ENCODE data around the gene ZNF268.
"Not testable (repeated sequence)": the region's sequence is repeated elsewhere in the genome, so short reads cannot be mapped to it uniquely, and the experiment has no call there.

Gene ZNF268

DNA sequence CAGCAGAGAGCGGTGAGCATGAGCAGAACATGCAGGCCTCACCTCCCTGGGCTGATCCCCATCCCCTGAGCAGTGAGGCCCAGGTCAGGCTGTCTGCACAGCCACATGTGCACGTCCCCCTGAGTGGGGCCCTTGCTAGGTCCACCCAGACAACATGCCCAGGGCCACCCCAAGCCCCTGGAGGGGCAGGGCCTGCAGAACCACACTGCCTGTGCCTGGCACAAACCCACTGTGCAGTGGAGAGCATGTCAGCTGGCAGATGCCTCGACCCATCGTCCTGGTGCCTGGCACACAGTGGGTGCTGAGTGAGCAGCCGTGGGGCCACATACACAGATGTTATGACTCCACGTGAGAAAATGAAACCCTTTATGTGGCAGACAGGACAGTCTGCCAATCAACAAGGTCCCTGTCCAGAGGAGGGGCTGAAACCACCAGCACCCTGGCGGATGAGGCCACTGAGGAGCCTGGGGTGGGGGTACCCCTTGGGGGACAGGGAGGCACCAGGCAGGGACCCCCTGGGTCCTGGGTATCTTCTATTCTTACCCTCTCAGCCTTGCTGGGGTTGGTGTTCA is 46.1 kb downstream of the ZNF268 start:
- no peak for FAIRE-seq
- DNase-seq (ENCODE audit: insufficient read length), result no peak
- TF ChIP-seq POLR2AphosphoS5 (IDR thresholded peaks at IDR 0.05; ENCODE audit: low read depth, low read length), result no peak
- no peak for TF ChIP-seq TAF1 (IDR thresholded peaks at IDR 0.05; ENCODE audit: borderline replicate concordance, low read depth, low read length)
- TF ChIP-seq POLR2A (IDR thresholded peaks at IDR 0.05; ENCODE audit: low read depth, low read length), result no peak

DNA sequence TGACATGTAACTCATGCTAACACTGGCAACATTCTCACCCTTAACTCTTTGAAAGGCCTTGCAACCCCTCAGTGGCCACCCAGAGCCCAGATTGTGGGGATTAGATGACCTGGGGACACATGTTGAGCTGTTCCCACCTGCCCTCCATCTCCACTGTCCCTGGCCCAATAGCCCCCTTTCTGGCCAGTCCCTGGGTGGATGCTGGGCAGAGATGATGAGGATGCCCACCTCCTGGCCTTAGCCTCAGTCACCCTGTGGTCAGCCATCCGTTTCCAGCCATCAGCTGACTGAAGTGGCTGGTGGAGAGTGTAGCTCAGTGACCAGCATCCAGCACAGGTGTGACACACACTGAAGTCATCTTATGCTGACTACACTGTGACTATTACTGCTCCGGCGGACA is 49.7 kb downstream of the ZNF268 start:
- FAIRE-seq (no peak), DNase-seq (ENCODE audit: insufficient read length) (no peak)
- no peak for TF ChIP-seq POLR2AphosphoS5 (IDR thresholded peaks at IDR 0.05; ENCODE audit: low read depth, low read length)
- no peak for TF ChIP-seq TAF1 (IDR thresholded peaks at IDR 0.05; ENCODE audit: borderline replicate concordance, low read depth, low read length)
- TF ChIP-seq POLR2A (IDR thresholded peaks at IDR 0.05; ENCODE audit: low read depth, low read length), result no peak

DNA sequence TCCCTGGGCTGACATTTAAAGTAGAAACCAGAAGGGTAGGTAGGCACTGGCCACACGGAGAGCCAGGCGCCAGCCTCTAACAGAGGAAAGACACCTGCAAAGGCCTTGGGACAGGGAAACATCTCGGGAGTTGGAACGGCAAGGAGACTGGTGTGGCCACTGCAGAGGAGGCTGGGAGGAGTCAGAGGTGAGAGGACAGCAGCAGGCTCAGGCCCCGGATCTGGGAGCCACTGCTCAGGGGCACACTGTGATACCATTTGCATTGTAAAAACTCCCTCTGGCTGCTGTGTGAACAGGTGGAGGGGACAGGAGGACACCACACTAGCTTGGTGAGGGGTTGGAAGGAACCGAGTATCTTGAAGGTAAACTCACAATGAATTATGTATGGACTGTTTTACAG is 51.7 kb downstream of the ZNF268 start:
- no peak for TF ChIP-seq POLR2A (IDR thresholded peaks at IDR 0.05; ENCODE audit: low read depth, low read length)
- no peak for TF ChIP-seq TAF1 (IDR thresholded peaks at IDR 0.05; ENCODE audit: borderline replicate concordance, low read depth, low read length)
- TF ChIP-seq POLR2AphosphoS5 (IDR thresholded peaks at IDR 0.05; ENCODE audit: low read depth, low read length), result no peak
- FAIRE-seq (no peak), DNase-seq (ENCODE audit: insufficient read length) (no peak)

DNA sequence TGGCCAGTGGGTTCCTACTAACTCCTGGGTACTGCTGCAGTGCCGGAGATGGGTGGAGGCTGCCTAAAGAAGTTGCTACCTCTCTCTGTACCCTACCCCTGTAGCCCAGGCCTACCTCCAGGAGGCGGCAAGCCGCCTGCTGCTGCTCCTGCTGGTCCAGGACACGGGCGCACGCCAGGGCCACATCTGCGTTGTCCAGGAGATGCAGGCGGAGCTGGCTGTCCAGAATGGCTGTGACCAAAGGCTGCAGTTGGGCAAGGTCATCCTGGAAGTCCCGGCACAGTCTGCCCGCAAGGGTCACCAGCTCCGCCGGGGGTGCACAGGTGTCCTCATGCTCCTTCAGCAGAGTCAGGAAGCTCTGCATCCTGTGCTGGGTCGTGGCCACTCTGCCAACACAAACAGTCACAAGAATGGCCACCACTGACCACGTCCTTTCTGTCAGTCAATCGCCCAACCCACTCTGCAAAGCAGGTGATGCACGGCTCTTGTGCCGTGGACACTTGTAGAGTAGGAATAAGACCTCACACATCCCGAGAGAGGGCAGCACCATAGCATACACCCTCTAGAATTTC is 52.8 kb downstream of the ZNF268 start:
- TF ChIP-seq POLR2A (IDR thresholded peaks at IDR 0.05; ENCODE audit: low read depth, low read length), result no peak
- TF ChIP-seq TAF1 (IDR thresholded peaks at IDR 0.05; ENCODE audit: borderline replicate concordance, low read depth, low read length), result no peak
- no peak for TF ChIP-seq POLR2AphosphoS5 (IDR thresholded peaks at IDR 0.05; ENCODE audit: low read depth, low read length)
- FAIRE-seq (no peak), DNase-seq (ENCODE audit: insufficient read length) (no peak)

DNA sequence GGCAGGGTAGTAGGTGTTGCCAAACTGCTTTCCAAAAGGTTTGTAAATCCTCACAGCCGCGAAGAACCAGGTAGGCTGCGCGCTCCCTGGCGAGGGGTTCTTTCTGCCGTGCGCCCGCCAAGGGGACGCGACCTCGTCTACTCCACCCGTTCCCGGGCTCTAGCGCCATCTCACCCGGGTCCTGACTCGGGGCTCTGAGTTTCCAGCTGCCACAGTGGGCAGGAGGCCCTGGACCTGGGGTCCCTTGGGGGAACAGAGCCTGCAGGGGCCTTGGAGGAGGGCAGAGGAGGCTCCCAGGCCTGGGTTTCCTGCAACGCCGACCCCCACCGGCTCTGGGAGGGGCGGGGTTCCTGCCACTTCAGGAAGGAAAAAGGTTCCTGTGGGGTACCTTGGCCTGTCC is 53.7 kb downstream of the ZNF268 start:
- TF ChIP-seq TAF1 (IDR thresholded peaks at IDR 0.05; ENCODE audit: borderline replicate concordance, low read depth, low read length) (no peak), POLR2A (IDR thresholded peaks at IDR 0.05; ENCODE audit: low read depth, low read length) (no peak), POLR2AphosphoS5 (IDR thresholded peaks at IDR 0.05; ENCODE audit: low read depth, low read length) (no peak)
- DNase-seq (ENCODE audit: insufficient read length) (no peak), FAIRE-seq (no peak)

DNA sequence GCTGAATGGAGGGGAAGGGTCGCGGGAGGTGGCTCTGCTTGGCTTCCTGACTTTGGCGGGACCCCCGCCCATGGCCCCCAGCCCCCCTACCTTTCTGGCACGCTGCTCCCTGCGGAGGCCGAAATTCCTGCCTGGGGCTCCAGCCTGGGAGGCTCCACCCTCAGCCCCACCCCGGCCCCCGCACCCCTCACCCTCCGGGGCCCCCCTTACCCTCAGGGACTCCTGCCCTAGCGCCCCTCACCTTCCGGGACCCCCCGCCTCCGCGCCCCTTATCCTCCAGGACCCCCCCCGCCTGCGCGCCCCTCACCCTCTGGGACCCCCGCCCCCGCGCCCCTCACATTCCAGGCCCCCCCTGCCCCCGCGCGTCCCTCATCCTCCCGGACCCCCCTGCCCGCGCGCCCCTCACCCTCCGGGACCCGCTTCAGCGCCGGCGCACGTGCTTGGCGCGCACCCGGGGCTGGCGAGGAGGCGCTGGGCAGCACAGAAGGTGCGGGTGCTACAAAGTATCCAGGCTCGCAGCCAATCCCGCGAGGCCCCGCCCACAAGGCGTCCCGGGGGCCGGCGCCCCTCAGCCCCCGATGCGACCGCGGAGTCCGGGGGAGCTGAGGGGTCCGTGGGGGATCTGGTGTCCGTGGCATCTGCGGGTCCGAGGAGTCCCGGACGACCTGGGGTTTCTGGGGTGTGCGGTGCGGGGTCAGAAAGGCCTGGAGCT is 54.3 kb downstream of the ZNF268 start, which contains the start of gene ANHX:
ANHX (minus strand) TSS at position 477 of the 712 bp plus-strand sequence. CDS start 1,521 bp downstream, outside the sequence.
- DNase-seq (ENCODE audit: insufficient read length), result no peak
- TF ChIP-seq POLR2A (IDR thresholded peaks at IDR 0.05; ENCODE audit: low read depth, low read length) (no peak), POLR2AphosphoS5 (IDR thresholded peaks at IDR 0.05; ENCODE audit: low read depth, low read length) (no peak), TAF1 (IDR thresholded peaks at IDR 0.05; ENCODE audit: borderline replicate concordance, low read depth, low read length) (no peak)
- no peak for FAIRE-seq

DNA sequence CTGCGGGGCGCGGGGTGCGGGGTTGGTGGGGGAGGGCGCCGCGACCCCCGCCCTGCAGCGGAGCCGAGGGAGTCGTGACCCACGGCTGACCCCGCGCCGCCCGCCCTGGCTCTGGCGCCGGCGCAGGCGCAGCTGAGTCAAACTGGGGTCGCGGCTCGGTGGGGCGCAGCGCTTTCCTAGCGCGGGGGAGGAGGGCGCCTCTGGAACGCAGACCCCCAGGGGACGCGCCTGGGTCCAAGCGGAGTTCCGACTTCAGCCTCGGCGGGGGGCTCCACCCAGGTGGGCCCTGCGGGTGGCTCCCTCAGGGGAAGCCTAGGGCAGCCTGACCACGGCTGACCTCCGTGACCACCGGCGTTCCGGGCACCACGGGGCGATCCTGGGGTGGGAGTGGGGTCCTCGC is 54.8 kb downstream of the ZNF268 start:
- FAIRE-seq (no peak), DNase-seq (ENCODE audit: insufficient read length) (no peak)
- TF ChIP-seq TAF1 (IDR thresholded peaks at IDR 0.05; ENCODE audit: borderline replicate concordance, low read depth, low read length) (no peak), POLR2A (IDR thresholded peaks at IDR 0.05; ENCODE audit: low read depth, low read length) (no peak), POLR2AphosphoS5 (IDR thresholded peaks at IDR 0.05; ENCODE audit: low read depth, low read length) (no peak)

DNA sequence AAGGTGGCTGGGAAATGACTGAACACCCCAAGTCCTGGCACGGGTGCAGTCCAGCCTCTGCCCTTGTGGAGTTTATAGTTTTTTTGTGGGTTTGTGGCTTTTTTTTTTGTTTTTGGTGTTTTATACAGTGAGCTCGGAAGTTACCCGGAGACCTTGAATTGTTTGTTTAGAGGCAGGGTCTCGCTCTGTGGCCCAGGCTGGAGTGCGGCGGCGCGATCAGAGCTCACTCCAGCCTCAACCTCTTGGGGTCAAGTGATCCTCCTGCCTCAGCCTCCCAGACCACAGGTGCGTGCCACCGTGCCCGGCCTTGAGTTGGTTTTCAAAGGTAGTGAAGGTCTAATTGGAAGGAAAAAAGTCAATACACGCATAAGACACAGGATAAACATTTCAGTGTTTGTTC is 55.3 kb downstream of the ZNF268 start:
- TF ChIP-seq POLR2AphosphoS5 (IDR thresholded peaks at IDR 0.05; ENCODE audit: low read depth, low read length), result no peak
- no peak for TF ChIP-seq TAF1 (IDR thresholded peaks at IDR 0.05; ENCODE audit: borderline replicate concordance, low read depth, low read length)
- TF ChIP-seq POLR2A (IDR thresholded peaks at IDR 0.05; ENCODE audit: low read depth, low read length), result no peak
- FAIRE-seq, result no peak
- DNase-seq (ENCODE audit: insufficient read length), result no peak

DNA sequence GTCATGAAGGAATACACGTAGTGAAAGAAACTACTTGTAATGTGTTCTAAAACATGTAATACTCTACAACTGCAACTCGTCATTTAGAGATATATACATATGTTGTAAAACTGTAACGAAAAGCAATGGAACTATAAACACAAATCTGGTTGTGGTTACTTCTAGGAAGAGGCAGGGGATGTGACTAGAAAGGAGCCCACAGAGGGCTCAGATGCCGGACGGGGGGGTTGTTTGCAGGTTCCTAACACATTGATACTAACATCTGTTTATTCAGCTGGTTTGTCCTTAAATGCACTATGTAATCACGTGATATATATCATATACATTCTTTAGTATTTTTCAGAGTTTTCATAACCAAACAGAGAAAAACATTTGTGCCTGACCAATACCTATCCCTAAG is 70.4 kb downstream of the ZNF268 start:
- FAIRE-seq (no peak), DNase-seq (ENCODE audit: insufficient read length) (no peak)
- TF ChIP-seq TAF1 (IDR thresholded peaks at IDR 0.05; ENCODE audit: borderline replicate concordance, low read depth, low read length), result no peak
- TF ChIP-seq POLR2A (IDR thresholded peaks at IDR 0.05; ENCODE audit: low read depth, low read length), result no peak
- no peak for TF ChIP-seq POLR2AphosphoS5 (IDR thresholded peaks at IDR 0.05; ENCODE audit: low read depth, low read length)

DNA sequence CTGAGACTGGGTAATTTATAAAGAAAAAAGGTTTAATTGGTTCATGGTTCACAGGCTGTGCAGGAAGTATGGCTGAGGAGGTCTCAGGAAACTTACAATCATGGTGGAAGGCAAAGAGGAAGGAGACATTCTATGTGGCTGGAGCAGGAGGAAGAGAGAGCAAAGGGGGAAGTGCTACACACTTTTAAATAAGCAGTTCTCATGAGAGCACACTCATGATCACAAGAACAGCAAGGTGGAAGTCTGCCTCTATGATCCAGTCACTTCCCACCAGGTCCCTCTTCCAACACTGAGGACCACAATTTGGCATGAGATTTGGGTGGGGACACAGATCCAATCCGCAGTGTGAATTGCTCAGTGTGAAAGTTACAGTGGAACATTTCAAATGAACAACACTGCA is 74.5 kb downstream of the ZNF268 start:
- peak; percentile 81 for FAIRE-seq
- DNase-seq (ENCODE audit: insufficient read length), result not testable (repeated sequence)

DNA sequence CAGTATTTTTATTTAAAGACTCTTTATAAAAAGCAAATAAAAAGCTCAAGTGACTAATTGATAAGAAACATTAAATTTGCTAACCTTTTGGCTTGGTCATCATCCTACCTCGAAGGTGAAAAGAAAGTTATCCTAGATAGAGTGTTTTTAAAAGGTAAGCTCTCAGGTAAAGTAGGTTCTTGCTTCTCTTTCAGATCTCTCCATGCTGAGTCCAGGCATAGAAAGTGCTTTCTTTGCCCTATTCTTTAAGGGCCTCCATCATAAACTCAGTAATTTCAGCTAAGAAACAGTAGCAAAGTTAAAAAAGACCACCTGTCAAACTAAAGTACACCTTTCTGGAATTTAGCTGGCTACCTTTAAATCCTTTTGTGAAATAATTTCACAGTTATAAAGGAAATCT is 75.0 kb downstream of the ZNF268 start:
- DNase-seq (ENCODE audit: insufficient read length), result no peak
- TF ChIP-seq POLR2A (IDR thresholded peaks at IDR 0.05; ENCODE audit: low read depth, low read length) (no peak), POLR2AphosphoS5 (IDR thresholded peaks at IDR 0.05; ENCODE audit: low read depth, low read length) (no peak), TAF1 (IDR thresholded peaks at IDR 0.05; ENCODE audit: borderline replicate concordance, low read depth, low read length) (no peak)
- no peak for FAIRE-seq

DNA sequence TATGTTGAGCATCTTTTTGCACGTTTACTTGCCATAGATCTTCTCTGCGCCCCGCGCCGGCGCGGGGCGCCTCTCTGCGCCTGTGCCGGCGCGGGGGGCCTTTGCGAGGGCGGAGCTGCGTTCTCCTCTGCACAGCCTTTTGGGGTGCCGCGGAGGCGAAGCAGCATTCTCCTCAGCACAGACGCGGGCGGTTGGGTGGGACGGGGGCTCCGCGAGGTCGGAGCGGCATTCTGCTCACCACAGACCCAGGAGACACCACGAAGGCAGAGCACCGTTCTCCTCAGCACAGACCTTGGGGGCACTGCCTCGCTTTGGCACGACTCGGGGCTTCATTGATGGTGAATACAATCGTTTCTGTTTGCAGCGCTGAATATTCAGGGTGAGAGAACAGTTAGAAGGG is 82.9 kb downstream of the ZNF268 start:
- TF ChIP-seq POLR2A (IDR thresholded peaks at IDR 0.05; ENCODE audit: low read depth, low read length) (no peak), POLR2AphosphoS5 (IDR thresholded peaks at IDR 0.05; ENCODE audit: low read depth, low read length) (no peak), TAF1 (IDR thresholded peaks at IDR 0.05; ENCODE audit: borderline replicate concordance, low read depth, low read length) (no peak)

More for the DNA sequence above, 82.9 kb downstream of the ZNF268 start:
- DNase-seq (ENCODE audit: insufficient read length), result no peak
- no peak for FAIRE-seq

All from GM12892 (cell line).